Measurements from ENCODE around the gene LMCD1. TPM values are rescaled to one million over a fixed set of nuclear protein-coding genes. Genes with fewer than 3 reads are reported as not detected.

LMCD1 gene
- total and polyA plus RNA-seq, 12 donors, result 18.6 to 459 (median 45.7) TPM

- no peak for DNase-seq
- Histone ChIP-seq H3K9me3 (no peaks in the 10 kb centered on the region), H3K36me3 (no peaks in the 10 kb centered on the region), H3K4me1 (peaks cover 0 to 7% (median 0%) of the 10 kb centered on the region in 9 donors), H3K4me3 (no peak overlapping the region), H3K27me3 (no peaks in the 10 kb centered on the region), H3K27ac (no peak overlapping the region)
- ATAC-seq, result no peak
- 59 to 72% methylated on average over 4 of the region's 4 CpGs for WGBS, 2 donors
- TF ChIP-seq, protein P1, sequence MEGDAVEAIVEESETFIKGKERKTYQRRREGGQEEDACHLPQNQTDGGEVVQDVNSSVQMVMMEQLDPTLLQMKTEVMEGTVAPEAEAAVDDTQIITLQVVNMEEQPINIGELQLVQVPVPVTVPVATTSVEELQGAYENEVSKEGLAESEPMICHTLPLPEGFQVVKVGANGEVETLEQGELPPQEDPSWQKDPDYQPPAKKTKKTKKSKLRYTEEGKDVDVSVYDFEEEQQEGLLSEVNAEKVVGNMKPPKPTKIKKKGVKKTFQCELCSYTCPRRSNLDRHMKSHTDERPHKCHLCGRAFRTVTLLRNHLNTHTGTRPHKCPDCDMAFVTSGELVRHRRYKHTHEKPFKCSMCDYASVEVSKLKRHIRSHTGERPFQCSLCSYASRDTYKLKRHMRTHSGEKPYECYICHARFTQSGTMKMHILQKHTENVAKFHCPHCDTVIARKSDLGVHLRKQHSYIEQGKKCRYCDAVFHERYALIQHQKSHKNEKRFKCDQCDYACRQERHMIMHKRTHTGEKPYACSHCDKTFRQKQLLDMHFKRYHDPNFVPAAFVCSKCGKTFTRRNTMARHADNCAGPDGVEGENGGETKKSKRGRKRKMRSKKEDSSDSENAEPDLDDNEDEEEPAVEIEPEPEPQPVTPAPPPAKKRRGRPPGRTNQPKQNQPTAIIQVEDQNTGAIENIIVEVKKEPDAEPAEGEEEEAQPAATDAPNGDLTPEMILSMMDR (IDR thresholded peaks at IDR 0.05), result no peak
- intact Hi-C loops (cut with DNase I), result no loop called here
Measured at GRCh38 chr3:8473990-8474389, 27.6 kb upstream of the LMCD1 start.

DNA sequence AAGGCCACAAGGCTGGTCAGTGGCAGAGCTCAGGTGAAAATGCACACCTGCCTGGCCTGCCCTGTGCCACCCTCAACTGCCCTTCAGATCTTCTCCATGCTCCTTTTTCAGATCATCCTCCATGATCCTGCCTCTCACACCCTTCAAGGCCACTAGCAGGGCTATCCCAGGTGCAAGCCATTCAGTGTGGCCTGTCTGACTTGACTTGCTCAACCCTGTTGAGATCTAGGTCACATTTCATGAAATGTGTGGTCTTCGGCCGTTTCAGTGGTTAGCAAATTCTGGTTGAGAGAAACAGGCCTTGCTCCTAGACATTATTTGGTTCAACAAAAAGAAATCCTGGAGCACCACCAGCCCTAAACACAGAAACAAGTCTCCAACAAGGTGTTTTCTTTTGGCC lies 26.6 kb upstream of the LMCD1 start:
- no peak overlapping the region for H3K4me3 ChIP-seq
- ATAC-seq (no peak), DNase-seq (no peak)
- no peaks in the 10 kb centered on the region for H3K27me3 ChIP-seq
- TF ChIP-seq, protein P1 (IDR thresholded peaks at IDR 0.05), result no peak
- H3K4me1 ChIP-seq, result peaks cover 0 to 7% (median 0%) of the 10 kb centered on the region in 9 donors
- no peaks in the 10 kb centered on the region for H3K36me3 ChIP-seq
- intact Hi-C loops (cut with DNase I), result no loop called here
- WGBS, 2 donors, result 94 to 98% methylated on average over 2 of the region's 2 CpGs
- no peaks in the 10 kb centered on the region for H3K9me3 ChIP-seq
- H3K27ac ChIP-seq, result no peak overlapping the region

- Histone ChIP-seq H3K27me3 (no peaks in the 10 kb centered on the region), H3K4me3 (no peak overlapping the region), H3K36me3 (no peaks in the 10 kb centered on the region), H3K9me3 (peaks cover 0 to 7% (median 3%) of the 10 kb centered on the region in 11 donors), H3K27ac (peak overlapping the region in 3 of 10 donors; percentile 72 to 86 (median 80)), H3K4me1 (peaks cover 8 to 41% (median 30%) of the 10 kb centered on the region in 9 donors)
- intact Hi-C loops (cut with DNase I), result loop anchor here in 6 of 10 donors (2.0 to 10.0 kb wide), 6 partner anchors 32 to 1163 kb away; no protein-coding TSS in a partner anchor
- DNase-seq (no peak), ATAC-seq (no peak)
- WGBS, 2 donors, result 44 to 47% methylated on average over 3 of the region's 3 CpGs
- TF ChIP-seq, protein P1 (IDR thresholded peaks at IDR 0.05), result no peak
Measured at GRCh38 chr3:8480699-8481098, 20.9 kb upstream of the LMCD1 start.

DNA sequence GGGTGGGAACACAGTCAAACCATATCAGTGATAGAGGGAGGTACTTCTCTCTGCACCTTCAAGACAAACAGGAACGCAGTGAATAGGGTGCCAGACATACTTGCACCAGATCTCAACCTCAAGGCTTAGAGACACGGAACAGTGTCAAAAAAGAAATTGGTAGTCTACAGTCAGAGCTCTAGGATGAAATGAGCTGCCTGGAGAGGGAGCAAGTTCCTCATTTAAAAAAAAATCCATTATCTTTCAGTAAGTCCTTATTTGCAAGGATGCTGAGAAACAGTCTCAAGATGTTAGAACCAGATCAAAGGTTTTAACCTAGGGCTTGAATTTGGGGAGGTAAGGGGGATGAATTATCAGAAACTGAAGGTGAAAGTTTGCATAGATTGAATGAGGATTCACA lies 20.2 kb upstream of the LMCD1 start:
- H3K4me3 ChIP-seq, result no peak overlapping the region
- peaks cover 0 to 7% (median 3%) of the 10 kb centered on the region in 11 donors for H3K9me3 ChIP-seq
- TF ChIP-seq, protein P1 (IDR thresholded peaks at IDR 0.05), result peak in 7 of 9 donors; percentile 10 to 55 (median 41)
- peaks cover 8 to 42% (median 30%) of the 10 kb centered on the region in 9 donors for H3K4me1 ChIP-seq
- WGBS, 2 donors, result 64 to 77% methylated on average over 2 of the region's 2 CpGs
- DNase-seq, result no peak
- no peaks in the 10 kb centered on the region for H3K36me3 ChIP-seq
- H3K27ac ChIP-seq, result peak overlapping the region in 6 of 10 donors; percentile 10 to 86 (median 70)
- H3K27me3 ChIP-seq, result no peaks in the 10 kb centered on the region
- intact Hi-C loops (cut with DNase I), result loop anchor here in 6 of 10 donors (2.0 to 10.0 kb wide), 6 partner anchors 33 to 1164 kb away; no protein-coding TSS in a partner anchor
- peak in 6 of 8 donors; percentile 22 to 57 (median 42) for ATAC-seq

Data from heart right ventricle (tissue), 16 donors.